Hypothalamus (tissue), 51 donors: Measurements from ENCODE around the gene TBC1D5.
"Not testable (repeated sequence)": the region's sequence is repeated elsewhere in the genome, so short reads cannot be mapped to it uniquely, and the experiment has no call there.

ENCODE experiments used
- DNase-seq, 51 donors: peaks; one replicate each; lab custom pipeline; 2025; lab: John Stamatoyannopoulos, UW

TBC1D5 gene

GRCh38 chr3:17372362-17373210 is 369.8 kb downstream of the TBC1D5 start:
- DNase-seq = no peak

- no peak for DNase-seq
These were observed 372.5 kb downstream of the TBC1D5 start for GRCh38 chr3:17369973-17370372.

GRCh38 chr3:17367171-17367570 is 375.3 kb downstream of the TBC1D5 start:
- DNase-seq = no peak

- DNase-seq = no peak
These were observed 381.4 kb downstream of the TBC1D5 start for GRCh38 chr3:17360991-17361390.

- DNase-seq = no peak
These were observed 382.5 kb downstream of the TBC1D5 start for GRCh38 chr3:17359911-17360310.

- DNase-seq = no peak
These were observed 385.3 kb downstream of the TBC1D5 start for GRCh38 chr3:17357035-17357710.

GRCh38 chr3:17356585-17356984 is 385.8 kb downstream of the TBC1D5 start:
- no peak for DNase-seq

GRCh38 chr3:17355591-17355990 is 386.8 kb downstream of the TBC1D5 start:
- DNase-seq = no peak

- no peak for DNase-seq
These were observed 388.1 kb downstream of the TBC1D5 start for GRCh38 chr3:17354341-17354740.

GRCh38 chr3:17352620-17353019 is 389.8 kb downstream of the TBC1D5 start:
- no peak for DNase-seq

- not testable (repeated sequence) for DNase-seq
These were observed 391.2 kb downstream of the TBC1D5 start for GRCh38 chr3:17351193-17351592.

GRCh38 chr3:17349093-17349492 is 393.3 kb downstream of the TBC1D5 start:
- no peak for DNase-seq

- no peak for DNase-seq
These were observed 400.3 kb downstream of the TBC1D5 start for GRCh38 chr3:17342119-17342518.

- no peak for DNase-seq
These were observed 401.7 kb downstream of the TBC1D5 start for GRCh38 chr3:17340693-17341092.

GRCh38 chr3:17340261-17340660 is 402.2 kb downstream of the TBC1D5 start:
- no peak for DNase-seq

- no peak for DNase-seq
These were observed 403.3 kb downstream of the TBC1D5 start for GRCh38 chr3:17339132-17339575.

- no peak for DNase-seq
These were observed 406.1 kb downstream of the TBC1D5 start for GRCh38 chr3:17336291-17336690.

GRCh38 chr3:17333893-17334292 is 408.5 kb downstream of the TBC1D5 start:
- no peak for DNase-seq

- DNase-seq = no peak
These were observed 409.0 kb downstream of the TBC1D5 start for GRCh38 chr3:17333446-17333845.

GRCh38 chr3:17330660-17331059 is 411.8 kb downstream of the TBC1D5 start:
- no peak for DNase-seq

- DNase-seq = no peak
These were observed 412.5 kb downstream of the TBC1D5 start for GRCh38 chr3:17329927-17330326.
